ENCODE results near the gene PSMC3.
A peak's percentile ranks its signal among the peaks of the same experiment; 100 is the strongest.

PSMC3 gene

GRCh38 chr11:47403135-47403534 is 23.1 kb downstream of the PSMC3 start:
- Histone ChIP-seq H3K4me3 (IDR thresholded peaks at IDR 0.05; ENCODE audit: insufficient read depth, low read depth, low read length) (no peak overlapping the region), H3K9ac (no peak overlapping the region), H3K4me2 (no peak overlapping the region), H3K27me3 (ENCODE audit: insufficient read depth, low read depth) (no peaks in the 10 kb centered on the region), H3K4me1 (ENCODE audit: low read depth, poor library complexity, severe bottlenecking) (peaks cover 16% of the 10 kb centered on the region), H3K79me2 (ENCODE audit: insufficient read depth, low read depth) (no peaks in the 10 kb centered on the region), H3K36me3 (ENCODE audit: insufficient read depth) (no peaks in the 10 kb centered on the region), H3K27ac (no peak overlapping the region), H2AFZ (ENCODE audit: low read depth) (no peak overlapping the region), H4K20me1 (ENCODE audit: insufficient read depth) (no peaks in the 10 kb centered on the region)
- TF ChIP-seq CTCF (conservative IDR thresholded peaks at IDR 0.05; ENCODE audit: low read depth, low read length) = no peak

- peaks cover 9% of the 10 kb centered on the region for H3K4me1 ChIP-seq (ENCODE audit: low read depth, poor library complexity, severe bottlenecking)
These were observed 25.4 kb downstream of the PSMC3 start for GRCh38 chr11:47400768-47401279.

DNA sequence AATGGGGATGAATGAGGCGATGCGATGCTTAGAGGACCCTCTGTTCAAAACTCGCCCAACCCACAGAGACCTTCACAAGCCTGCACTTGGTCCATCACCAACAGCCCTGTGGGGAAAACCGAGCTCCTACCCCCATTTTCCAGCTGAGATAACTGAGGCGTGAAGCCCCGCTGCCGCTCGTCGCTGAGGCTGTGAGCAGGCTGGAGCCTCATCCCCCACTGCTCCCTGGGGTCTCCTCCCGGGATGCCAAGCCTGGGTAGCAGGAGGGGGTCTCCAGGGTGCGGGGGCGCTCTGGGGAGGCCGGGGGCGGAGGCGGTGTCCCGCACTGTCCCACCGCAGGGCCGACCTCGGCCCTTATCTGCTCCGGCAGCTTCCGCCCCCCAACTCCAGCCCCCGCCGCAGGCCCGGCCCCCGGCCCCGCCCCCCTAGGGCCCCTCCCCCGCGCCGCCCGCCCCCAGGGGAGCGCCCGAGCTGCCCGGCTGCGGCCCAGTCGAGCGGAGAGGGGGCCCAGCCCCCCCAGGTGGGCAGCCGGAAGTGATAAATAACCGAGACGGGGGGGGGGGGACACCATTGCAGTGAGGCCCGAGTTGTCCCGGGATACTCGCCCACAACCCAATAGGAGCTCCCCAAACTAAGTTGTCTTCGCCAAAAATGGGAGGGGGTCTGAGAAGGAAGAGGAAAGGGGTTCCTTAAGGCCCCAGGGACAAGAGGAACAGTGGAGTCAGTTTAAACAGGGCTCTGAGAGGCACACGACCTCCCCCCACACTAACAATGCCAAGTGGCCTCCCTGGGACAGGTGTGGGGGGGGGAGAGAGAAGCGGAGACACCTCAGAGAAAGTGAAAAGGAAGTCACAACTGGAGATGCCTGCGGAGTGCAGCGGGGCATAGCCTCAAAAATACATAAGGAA is 26.1 kb downstream of the PSMC3 start:
- Histone ChIP-seq H3K27ac (no peak overlapping the region), H2AFZ (ENCODE audit: low read depth) (peak overlapping the region; percentile 77), H3K27me3 (ENCODE audit: insufficient read depth, low read depth) (no peaks in the 10 kb centered on the region), H3K9ac (no peak overlapping the region), H3K4me1 (ENCODE audit: low read depth, poor library complexity, severe bottlenecking) (peaks cover 9% of the 10 kb centered on the region), H3K4me2 (peak overlapping the region; percentile 76), H3K36me3 (ENCODE audit: insufficient read depth) (no peaks in the 10 kb centered on the region), H3K4me3 (IDR thresholded peaks at IDR 0.05; ENCODE audit: insufficient read depth, low read depth, low read length) (no peak overlapping the region), H4K20me1 (ENCODE audit: insufficient read depth) (no peaks in the 10 kb centered on the region), H3K79me2 (ENCODE audit: insufficient read depth, low read depth) (no peaks in the 10 kb centered on the region)
- TF ChIP-seq CTCF (conservative IDR thresholded peaks at IDR 0.05; ENCODE audit: low read depth, low read length) = no peak

More at GRCh38 chr11:47400768-47401279, 25.4 kb downstream of the PSMC3 start:
- Histone ChIP-seq H3K27me3 (ENCODE audit: insufficient read depth, low read depth) (no peaks in the 10 kb centered on the region), H4K20me1 (ENCODE audit: insufficient read depth) (no peaks in the 10 kb centered on the region), H3K79me2 (ENCODE audit: insufficient read depth, low read depth) (no peaks in the 10 kb centered on the region), H3K27ac (no peak overlapping the region), H3K36me3 (ENCODE audit: insufficient read depth) (no peaks in the 10 kb centered on the region), H2AFZ (ENCODE audit: low read depth) (peak overlapping the region; percentile 64), H3K4me3 (IDR thresholded peaks at IDR 0.05; ENCODE audit: insufficient read depth, low read depth, low read length) (no peak overlapping the region), H3K9ac (no peak overlapping the region), H3K4me2 (peak overlapping the region; percentile 76; the same call in 1 of the 2 replicates)
- TF ChIP-seq CTCF (conservative IDR thresholded peaks at IDR 0.05; ENCODE audit: low read depth, low read length) = no peak

DNA sequence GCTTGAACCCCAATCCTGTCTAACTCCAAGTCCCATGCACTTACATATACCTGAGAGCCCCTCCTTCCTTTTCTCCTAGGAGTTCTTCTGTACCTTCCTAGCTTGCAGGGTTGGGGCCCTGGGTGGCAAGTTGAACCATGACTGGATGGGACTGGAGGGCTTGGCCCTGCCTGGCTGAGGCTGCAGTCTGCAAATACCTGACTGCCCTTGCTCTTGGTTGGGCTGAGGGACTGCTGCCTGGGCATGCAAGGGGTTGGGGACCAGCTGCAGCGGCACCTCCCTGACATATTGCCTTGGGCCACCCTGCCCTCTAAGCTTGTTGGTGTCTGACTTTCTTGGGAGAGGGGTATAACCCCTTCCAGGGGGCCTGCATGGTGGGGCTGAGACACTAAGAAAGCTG is 27.7 kb downstream of the PSMC3 start:
- H3K27ac ChIP-seq = no peak overlapping the region
- H3K36me3 ChIP-seq (ENCODE audit: insufficient read depth) = no peaks in the 10 kb centered on the region
- H4K20me1 ChIP-seq (ENCODE audit: insufficient read depth) = no peaks in the 10 kb centered on the region
- H3K4me1 ChIP-seq (ENCODE audit: low read depth, poor library complexity, severe bottlenecking) = peaks cover 16% of the 10 kb centered on the region
- H3K9ac ChIP-seq = no peak overlapping the region
- TF ChIP-seq CTCF (conservative IDR thresholded peaks at IDR 0.05; ENCODE audit: low read depth, low read length) = no peak
- H3K4me2 ChIP-seq = no peak overlapping the region
- no peak overlapping the region for H3K4me3 ChIP-seq (IDR thresholded peaks at IDR 0.05; ENCODE audit: insufficient read depth, low read depth, low read length)
- H3K27me3 ChIP-seq (ENCODE audit: insufficient read depth, low read depth) = no peaks in the 10 kb centered on the region
- no peak overlapping the region for H2AFZ ChIP-seq (ENCODE audit: low read depth)
- no peaks in the 10 kb centered on the region for H3K79me2 ChIP-seq (ENCODE audit: insufficient read depth, low read depth)

All from KMS-11 (cell line).